EH (cell line): ENCODE data around the gene SCNN1A.
"Not testable (repeated sequence)": the region's sequence is repeated elsewhere in the genome, so short reads cannot be mapped to it uniquely, and the experiment has no call there.

Experiments used
- DNase-seq: peaks from one replicate; pipeline ENCODE4 v3.0.0-alpha.2; 2015; ENCODE audit warnings: low read depth

SCNN1A gene

DNA sequence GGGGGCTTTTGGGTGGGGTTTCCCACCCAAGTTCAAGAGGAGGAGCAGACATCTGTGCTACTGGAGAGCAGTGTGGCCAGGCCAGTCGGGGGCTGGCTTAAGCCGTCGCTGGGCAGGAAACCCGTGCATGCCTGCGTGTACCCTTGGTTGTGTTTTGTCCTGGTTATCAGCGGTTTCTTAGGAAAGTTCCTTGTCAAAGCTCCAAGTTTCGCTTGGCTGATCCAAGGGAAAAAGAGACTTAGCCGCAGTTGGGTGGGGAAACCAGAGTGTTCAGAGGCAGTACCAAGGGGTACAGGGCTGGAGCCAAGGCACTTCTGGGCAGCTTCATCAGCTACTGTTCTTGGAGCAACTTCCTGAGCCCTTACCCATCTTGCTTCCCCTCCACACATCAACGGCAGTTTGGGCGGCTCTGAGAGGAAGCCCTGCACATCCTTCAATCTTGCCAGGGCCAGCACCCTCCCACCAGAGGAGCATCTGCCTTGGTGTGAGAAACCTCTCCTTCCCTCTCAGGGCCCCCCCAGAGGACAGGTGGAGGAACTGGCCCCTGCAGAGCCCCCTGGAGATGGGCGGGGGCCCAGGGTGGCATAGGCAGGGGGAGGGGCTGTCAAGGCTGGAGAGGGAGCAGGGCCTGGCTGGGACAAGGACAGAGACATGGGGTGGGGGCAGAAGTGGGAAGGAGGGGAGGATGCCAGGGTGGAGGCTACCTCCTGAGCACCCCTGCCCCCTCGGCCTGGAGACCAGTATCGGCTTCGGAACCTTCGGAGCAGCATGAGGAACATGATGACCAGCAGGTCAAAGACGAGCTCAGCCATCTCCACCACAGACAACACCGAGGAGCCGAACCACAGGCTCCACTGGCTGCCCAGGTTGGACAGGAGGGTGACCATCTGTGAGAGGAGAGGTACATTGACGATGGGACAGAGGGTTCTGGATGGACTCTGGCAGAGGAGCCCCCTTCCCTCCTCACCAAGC is 27.7 kb downstream of the SCNN1A start:
- DNase-seq, result peak; percentile 51

DNA sequence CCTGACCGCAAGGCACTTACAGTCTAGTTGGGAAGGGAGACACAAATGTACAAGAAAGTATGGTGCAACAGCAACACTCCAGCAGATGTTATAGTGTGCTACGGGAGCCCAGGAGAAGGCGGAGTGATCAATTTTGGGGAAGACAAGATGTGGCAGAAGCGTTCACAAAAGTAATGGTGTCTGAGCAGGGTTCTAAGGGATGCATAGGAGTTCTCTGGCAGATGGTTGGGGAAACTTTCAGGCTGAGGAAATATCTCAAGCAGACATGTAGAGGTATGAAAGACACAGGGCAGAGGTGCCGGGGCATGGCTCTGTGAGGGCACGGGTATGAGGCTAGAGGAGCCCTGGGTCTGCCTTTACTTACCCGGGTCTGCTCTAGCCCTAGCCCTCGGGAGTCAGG is 28.4 kb downstream of the SCNN1A start:
- DNase-seq, result no peak

DNA sequence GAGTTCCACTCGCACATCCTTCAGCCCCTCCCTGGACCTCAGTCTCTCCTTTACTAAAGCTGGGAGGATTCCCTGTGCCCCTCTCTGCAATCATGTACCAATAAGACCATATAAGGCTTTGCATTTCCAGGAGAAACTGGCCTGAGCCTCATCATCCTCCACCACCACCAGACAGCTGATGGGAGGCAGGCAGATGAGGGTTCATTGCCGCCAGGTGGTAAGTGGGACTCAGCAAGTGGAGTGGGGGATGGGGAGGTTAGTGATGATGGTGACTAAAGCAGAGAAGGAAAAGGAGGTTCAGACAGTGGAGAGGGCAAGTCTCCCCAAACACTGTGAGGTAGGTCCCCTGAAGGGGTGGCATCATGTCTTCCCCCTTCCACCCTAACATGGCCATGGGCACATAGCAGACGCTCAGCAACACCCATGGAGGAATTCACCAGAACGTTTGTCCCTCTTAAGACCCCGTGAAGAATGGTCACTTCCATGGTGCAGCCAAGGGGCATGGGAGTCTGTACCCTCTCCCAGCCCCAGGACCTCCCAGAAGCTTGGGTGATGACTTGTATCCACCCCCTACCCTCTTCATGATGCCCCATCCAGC is 29.0 kb downstream of the SCNN1A start:
- no peak for DNase-seq

DNA sequence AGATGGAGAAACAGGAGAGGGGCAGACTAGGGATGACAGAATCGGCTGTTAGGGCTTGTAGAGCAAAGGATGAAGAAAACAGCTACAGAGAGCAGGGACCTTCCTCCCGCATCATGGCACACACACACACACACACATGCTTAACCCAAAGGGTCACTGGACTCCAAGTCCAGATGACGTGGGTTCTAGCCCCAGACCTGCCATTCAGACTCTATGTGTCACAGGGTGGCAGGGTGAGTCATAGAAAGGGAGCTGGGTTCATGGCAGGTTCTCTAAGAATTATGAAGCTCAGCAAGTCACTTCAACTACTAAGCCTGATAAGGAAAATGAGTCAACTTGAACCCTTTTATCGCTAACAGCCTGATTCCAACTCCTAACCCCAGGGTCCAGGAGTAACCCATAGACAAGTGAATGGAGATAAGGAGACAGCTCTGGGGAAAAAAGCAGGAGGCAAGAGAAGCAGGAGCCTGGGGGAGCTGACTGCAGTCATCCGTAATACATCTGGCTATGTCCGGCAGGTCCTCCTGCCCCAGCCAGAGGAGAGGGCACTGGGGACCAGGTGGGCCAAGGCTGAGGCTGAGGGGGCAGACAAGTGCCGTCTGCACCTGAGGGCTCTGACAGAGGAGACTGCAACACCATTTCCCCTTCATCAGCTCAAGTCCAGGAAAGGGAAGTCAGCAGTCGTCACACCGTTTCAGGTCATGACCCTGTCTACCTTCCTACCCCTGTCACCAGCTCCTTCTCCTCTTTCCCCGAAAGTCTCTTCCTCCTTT is 29.9 kb downstream of the SCNN1A start:
- peak; percentile 96 for DNase-seq

DNA sequence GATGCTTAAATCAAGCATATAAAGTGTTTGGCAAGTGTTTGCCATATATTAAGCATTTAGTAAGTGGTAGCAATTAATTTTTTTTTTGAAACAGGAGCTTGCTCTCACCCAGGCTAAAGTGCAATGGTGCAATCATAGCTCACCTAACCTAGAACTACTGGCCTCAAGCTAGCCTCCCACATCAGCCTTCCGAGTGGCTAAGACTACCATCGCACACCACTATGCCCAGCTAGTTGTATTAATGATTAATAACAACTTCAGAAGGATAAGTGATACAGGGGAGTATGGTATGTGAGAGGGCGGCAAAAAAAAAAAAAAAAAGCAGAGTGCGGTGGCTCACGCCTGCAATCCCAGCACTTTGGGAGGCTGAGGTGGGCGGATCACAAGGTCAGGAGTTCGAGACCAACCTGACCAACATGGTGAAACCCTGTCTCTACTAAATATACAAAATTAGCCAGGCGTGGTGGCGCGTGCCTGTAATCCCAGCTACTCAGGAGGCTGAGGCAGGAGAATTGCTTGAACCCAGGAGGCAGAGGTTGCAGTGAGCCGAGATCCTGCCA is 31.2 kb downstream of the SCNN1A start:
- not testable (repeated sequence) for DNase-seq

DNA sequence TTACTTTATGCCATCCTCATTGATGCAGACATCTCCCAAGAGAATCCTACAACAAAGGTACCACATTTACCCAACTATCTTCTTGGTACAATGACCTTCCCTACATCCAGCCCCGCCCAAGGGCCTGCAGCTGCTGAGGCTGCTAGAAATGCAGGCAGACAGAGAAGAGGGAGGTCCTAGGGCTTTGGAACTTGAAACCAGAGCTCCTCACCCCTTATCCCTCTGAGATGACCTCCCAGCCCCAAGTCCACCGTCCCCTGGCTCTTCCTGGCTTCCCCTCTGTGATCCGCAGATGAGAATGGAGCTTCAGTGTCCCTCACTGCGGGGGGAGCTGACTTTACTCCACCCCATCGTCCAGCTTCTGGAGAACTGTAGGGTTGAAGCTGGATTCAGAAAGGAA is 31.8 kb downstream of the SCNN1A start:
- no peak for DNase-seq

DNA sequence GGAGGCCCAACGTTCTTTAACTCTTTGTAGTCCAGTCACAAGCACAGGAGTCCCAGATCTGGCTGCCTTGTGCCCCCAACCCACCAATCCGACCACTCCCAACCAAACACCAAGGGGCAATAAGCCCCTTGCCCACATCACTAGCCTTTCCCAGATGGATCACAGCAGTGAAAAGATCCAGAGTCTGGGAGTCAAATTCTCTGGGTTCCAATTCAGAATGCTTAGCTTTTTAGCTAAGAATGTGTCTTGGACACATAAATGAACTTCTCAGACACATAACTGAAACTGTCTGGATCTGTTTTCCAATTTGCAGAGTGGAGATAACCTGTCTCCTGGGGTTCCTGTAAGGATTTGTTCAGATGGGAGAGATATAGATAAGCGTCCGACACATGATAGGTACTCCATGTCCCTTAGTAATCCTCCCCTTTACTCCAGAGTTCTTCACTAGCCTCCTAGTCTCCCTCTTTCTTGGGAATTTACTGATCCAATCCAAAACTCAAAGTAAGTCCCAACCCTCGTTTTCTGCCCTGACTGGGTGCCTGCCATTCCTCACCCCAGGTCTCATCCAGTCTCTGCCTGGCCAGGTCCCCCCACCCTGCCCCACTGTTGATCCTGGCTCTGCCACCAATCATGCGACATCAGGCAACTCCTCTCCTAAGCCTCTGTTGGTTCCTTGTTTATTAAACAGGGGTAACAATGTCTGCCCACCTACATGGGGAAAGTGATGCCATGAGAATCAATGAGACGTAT is 33.0 kb downstream of the SCNN1A start:
- no peak for DNase-seq

DNA sequence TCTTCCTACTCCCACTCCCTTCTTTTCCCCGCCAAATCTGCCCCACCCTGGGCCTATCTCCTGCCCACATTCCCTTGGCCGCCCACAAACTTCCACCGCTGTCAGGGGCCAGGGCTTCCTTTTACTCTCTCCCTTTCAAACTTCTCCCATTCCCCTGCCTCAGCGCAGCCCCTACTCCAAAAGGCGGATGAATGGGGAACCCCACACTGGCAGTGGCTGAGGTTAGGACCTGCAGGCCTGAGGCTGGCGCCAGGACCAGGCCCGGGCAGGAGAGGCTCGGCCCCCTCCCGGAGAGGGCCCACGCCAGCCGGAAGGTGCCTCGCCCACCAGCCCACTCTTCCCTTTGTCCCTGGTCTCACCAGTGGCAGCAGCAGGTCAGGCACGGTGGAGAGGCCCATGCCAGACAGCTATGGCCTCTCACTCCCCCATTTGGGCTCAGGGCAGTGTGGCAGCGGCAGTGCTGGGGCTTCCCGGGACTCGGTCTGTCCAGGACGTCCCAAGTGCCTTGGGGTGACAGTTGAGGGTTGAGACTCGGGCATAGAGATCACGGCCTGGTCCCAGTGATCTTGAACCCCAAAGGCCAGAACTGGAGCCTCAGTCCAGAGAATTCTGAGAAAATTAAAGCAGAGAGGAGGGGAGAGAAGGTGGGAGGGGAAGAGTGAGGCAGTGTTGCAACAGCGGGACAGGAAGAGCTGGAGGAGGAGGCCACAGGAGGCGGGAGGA is 33.8 kb downstream of the SCNN1A start, which contains the start of gene TNFRSF1A:
Gene TNFRSF1A (minus strand): TSS at position 660 of the 723 bp plus-strand sequence. CDS start 262 bp downstream, at position 398.
- DNase-seq, result peak; percentile 88

DNA sequence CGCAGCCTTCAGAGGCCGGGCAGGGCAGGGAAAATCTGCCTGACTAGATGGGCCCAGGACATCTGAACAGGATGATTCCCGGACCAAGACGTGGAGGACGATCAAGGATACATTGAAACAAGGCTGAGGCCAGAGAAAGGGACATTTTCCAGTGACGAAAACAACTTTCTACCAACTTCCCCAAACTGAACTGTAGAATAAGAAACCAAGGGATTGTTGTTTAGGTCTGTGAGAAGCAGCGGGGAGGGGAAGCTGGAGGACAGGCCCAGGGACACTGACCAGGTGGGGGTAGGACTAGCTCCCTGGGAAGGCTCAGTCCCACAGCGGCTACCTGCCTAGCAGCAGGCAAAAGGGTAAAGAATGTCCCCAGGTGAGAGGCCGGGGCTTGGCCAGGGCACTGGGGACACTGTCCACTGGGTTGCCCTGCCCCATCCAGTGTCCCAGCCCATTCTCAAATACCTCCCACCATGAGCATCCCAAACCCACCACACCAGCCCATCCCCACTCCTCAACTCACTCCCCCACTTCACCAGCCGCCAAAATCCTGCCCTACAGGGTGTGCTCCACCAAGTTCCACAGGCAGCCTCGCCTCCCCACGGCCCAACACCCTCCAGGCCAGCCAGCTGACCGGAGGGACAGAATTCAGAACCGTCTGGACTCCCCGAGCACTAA is 34.5 kb downstream of the SCNN1A start:
- DNase-seq, result no peak

DNA sequence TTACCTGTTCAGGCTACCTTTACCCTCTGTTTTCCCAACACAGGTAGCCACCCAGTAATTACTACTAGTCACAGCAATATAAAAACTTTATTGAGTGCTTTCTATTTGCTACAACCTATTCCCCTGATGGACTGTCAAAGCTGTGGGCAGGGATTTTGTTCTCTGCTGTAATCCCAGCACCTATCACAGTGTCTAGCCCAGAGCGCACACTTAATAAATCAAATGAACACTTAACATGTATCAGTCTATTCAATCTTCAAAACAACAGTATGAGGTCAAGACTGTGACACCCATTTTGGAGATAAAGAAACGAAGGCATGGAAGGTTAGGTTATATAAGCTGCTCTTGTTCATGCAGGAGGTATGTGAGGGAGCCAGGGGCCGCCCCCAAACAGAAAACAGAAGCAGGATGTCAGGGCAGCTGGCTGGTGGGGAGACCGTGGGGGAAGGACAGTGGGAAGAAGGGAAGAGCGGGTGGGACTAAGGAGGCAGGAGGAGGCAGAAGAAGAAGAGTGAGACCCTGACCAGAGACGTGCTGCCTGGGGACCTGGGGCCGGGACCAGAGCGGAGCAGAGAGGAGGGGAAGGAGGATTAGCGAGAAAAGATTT is 35.2 kb downstream of the SCNN1A start:
- peak; percentile 91 for DNase-seq

DNA sequence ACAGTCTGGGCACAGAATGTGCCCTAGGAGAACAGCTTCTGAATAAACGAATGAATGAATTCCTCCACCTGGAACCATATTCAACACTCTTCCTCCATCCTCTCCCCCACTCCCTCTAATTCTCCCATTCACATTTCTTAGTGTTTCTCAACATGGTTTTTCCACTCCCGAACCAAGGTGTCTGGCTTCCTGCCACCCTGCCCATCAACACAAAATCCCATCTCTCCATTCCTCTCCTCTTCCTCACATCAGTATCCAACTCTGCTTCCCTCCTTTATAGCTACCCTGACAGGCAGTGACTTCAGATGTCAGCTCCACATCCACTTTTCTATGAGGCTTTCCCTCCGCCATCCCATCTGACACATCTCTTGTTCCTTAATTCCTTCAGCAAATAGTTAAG is 36.4 kb downstream of the SCNN1A start:
- DNase-seq, result no peak

DNA sequence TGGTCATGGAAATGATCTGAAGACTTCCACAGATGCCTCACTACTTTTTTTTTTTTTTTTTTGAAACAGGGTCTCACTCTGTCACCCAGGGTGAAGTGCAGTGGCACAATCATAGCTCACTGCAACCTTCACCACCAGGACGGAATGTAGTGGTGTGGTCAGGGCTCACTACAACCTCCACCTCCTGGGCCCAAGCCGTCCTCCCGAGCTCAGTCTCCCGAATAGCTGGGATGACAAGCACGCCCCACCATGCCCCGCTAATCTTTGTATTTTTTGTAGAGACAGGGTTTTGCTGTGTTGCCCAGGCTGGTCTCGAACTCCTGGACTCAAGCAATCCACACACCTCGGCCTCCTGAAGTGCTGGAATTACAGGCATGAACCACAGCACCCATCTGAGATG is 36.8 kb downstream of the SCNN1A start:
- DNase-seq, result not testable (repeated sequence)

DNA sequence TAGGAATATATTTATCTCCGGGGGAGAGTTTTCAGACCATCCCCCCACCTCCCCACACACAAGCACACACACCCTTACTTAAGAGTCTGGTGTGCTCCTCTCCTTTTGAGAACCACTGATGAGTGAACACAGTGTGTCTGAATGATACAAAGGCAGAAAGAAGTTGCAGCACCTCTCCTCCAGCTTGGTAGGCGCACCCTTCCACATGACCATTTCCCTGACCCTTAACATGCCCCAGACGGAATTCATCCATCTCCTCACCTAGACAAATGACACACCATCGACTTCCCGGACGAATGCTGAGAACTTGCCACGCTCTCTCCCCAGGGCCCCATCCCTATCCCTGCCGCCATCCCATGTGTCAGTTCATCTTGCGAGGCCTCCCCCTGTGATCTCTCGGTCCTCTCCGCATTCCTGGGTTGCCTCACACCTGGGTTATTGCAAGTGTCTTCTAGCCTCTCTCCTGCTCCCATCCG is 37.4 kb downstream of the SCNN1A start:
- DNase-seq, result no peak

DNA sequence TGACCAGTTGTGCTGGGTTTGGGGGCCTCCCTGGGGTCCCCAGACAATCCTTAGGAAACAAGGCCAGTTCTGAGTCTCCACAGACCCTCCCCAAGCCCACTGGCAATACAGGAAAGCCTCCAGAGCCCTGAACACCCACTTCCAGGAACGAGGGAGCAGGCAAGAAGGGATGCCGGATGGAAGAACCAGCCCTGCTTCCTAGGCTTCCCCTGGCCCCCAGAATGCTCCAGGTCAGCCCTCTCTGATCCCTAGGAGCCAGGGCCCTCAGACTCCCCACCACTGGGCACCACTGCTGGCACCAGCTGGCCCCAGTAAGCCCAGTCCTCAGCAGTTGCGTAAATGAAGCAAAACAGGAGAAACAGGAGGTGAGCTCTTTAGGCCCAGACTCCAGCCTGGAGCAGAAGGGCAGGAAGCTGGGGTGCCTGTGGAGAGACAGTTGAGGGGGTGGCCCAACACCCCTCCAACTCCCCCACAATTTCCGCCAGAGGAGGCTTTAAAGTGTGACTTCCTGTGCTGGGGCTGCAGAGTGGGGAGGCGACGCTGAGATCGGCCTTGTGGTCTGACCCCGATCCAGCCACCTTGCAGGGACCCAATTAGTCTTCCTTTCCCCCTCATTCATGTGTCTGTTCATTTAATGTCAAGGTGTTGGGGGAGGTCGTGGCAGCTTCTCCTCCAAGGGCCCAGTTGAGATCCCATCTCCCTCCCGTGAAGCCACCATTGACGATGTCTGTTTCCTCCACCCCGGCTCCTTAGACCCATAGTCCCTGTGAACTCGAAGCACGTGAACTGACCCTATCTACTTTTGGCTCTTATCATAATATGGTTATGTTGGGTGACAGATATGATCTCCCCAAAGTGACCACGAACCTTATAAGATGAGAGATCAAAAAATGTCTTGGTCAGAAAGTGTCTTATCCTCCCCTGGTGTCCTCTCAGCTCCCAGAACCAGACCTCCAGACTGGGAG is 38.2 kb downstream of the SCNN1A start:
- DNase-seq, result peak; percentile 35

DNA sequence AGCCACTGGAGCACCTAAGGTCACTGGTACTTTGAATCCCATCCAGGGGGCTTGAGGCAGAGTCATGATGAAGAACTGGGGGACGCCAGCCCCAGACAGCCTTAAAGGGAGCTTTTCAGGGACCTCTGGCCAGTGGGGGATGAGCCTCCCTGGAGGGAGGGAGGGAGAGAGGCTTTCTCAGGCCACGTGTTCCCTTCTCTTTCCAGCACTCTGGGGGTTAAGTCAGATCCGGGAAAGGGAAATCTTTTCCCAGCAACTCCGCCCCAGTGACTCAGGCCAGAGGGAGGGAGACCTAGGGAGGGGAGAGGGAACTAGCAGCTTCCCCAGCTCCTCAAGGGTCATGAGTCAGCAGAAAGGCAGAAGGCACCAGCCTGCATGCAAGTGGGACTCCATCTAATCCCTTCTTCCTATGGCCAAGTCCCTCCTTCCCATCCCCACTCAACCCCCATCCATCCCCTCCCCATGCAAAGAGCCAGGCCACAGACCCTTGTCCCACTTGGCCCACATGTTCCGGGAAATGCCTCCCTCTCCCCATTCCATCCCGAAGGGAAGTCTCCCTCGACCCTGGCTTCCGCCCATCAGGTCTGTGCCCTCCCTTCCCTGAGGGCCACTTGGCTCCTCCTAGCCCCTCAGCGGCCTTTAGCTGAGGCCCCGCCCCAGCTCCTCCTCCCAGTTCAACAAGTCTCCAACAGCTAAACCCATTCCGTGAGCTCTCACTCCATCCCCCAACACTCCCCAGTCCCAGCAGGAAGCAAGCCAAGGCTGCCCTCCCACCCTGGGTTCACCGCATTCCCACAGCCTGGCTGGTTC is 39.1 kb downstream of the SCNN1A start:
- DNase-seq, result peak; percentile 100

DNA sequence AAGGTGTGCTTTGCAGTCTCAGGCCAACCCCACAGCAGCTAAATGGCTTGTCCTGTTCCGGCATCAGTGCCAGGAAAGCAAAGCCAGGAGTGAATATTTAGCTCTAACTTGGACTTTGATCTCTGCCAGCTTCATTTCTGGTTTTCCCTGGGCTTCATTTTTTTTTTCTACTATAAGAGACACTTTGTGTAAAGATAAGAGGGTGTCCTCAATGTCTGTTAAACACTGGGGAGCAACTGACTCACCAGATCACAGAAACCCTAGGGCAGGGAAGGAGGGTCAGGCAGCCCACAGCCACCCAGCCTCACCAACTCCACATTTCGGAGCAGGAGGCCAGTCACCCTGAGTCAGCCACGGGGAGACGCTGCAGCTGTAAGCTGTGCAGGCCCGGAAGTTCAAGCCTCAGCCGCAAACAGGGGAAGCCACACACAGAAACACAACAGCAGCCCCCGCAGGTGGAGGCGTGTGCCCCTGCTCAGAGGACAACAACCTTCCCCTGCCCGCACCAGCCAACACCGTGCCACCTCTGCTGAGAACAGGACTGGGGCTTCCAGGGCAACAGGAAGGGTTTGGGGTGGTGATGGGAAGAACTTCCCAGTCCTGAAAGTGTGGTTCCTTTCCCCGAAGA is 39.8 kb downstream of the SCNN1A start:
- peak; percentile 88 for DNase-seq

DNA sequence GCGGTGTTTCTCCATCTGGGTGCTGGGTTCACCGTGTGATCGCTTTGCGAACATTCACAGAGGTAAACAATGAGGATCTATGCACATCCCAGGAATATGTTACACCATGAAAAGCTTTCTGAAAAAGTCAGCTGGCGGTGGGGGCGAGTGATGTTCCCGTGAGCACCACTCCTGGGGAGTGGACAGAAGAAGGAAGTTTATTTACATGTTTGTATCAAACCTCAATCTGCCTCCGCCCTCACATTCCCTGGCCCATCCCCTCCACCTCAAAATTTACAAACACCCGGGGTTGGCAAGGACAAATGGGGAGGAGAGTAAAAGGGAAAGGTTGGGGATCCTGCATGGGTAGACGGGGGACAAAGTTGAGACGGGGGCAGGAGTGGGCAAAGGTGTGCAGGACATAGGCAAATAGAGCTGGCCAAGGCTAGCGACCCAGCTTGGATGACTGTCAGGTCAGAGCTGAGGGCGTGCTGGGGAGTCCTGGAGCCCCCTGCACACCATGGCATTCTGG is 40.4 kb downstream of the SCNN1A start:
- DNase-seq, result no peak
